RWPE2 (cell line): ENCODE measurements around the gene SLC35F3.

Source experiments
- ATAC-seq: fragments of 200-7000 bp; cut with Tn5 transposase; 3 replicates; pipeline ENCODE4 v1.9.1; 2021; ENCODE audit warnings: low read depth
- DNase-seq: peaks from one replicate; pipeline ENCODE4 v3.0.0-alpha.2; 2020; ENCODE audit warnings: low spot score
- H3K27ac ChIP-seq: fragments of 450-650 bp; 2 replicates; pipeline ENCODE4 v1.5.1; 2017; ENCODE audit warnings: mild to moderate bottlenecking; ENCODE audit not compliant: poor library complexity, severe bottlenecking
- H3K27me3 ChIP-seq: fragments of 250-450 bp; sonication (Bioruptor Pico); 2 replicates; pipeline ENCODE4 v1.5.1; 2021; ENCODE audit warnings: mild to moderate bottlenecking, moderate library complexity; ENCODE audit not compliant: insufficient read depth, poor library complexity, severe bottlenecking
- H3K36me3 ChIP-seq: fragments of 250-450 bp; sonication (Bioruptor Pico); 2 replicates; pipeline ENCODE4 v1.5.1; 2020; ENCODE audit warnings: low read depth, mild to moderate bottlenecking, moderate library complexity
- H3K4me1 ChIP-seq: fragments of 250-450 bp; sonication (Bioruptor Pico); 2 replicates; pipeline ENCODE4 v1.5.1; 2021; ENCODE audit warnings: mild to moderate bottlenecking, moderate library complexity; ENCODE audit not compliant: insufficient read depth, poor library complexity, severe bottlenecking
- H3K4me3 ChIP-seq: fragments of 250-450 bp; sonication (Bioruptor Pico); 2 replicates; pipeline ENCODE4 v1.5.1; 2021; ENCODE audit warnings: mild to moderate bottlenecking, moderate library complexity; ENCODE audit not compliant: severe bottlenecking
- H3K9me3 ChIP-seq: fragments of 250-450 bp; sonication (Bioruptor Pico); 2 replicates; pipeline ENCODE4 v1.5.1; 2021; ENCODE audit warnings: mild to moderate bottlenecking, moderate library complexity; ENCODE audit not compliant: severe bottlenecking
- TF ChIP-seq, protein P1 (sequence below): fragments of 450-650 bp; IDR thresholded peaks from one replicate; pipeline ENCODE4 v1.5.1; 2017; ENCODE audit warnings: mild to moderate bottlenecking, moderate library complexity; ENCODE audit not compliant: poor library complexity, severe bottlenecking

Gene SLC35F3

DNA sequence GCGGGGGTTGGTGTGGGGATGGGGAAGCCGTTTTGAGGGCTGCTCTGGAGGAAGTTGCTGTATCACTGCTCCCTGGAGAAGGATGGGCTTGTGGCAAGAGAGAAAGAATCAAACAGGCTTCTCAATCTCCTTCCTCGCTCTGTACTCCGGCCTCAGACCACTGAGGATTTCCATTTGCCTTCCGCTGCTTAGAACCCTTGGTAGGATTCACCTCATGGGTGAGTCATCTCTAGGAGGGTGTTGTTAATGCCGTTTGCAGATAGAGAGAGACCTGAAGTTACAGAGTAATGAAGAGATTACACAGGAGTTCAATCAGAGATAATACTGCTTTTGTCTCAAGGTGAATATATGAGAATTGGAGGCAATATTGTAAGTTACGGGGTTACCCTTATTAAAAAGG, 15.3 kb downstream of the SLC35F3 start:
- Histone ChIP-seq H3K9me3 (no peaks in the 10 kb centered on the region), H3K36me3 (no peaks in the 10 kb centered on the region), H3K4me1 (peaks cover 15% of the 10 kb centered on the region), H3K4me3 (no peak overlapping the region), H3K27ac (no peak overlapping the region), H3K27me3 (no peaks in the 10 kb centered on the region)
- DNase-seq (no peak), ATAC-seq (no peak)
- TF ChIP-seq, protein P1, sequence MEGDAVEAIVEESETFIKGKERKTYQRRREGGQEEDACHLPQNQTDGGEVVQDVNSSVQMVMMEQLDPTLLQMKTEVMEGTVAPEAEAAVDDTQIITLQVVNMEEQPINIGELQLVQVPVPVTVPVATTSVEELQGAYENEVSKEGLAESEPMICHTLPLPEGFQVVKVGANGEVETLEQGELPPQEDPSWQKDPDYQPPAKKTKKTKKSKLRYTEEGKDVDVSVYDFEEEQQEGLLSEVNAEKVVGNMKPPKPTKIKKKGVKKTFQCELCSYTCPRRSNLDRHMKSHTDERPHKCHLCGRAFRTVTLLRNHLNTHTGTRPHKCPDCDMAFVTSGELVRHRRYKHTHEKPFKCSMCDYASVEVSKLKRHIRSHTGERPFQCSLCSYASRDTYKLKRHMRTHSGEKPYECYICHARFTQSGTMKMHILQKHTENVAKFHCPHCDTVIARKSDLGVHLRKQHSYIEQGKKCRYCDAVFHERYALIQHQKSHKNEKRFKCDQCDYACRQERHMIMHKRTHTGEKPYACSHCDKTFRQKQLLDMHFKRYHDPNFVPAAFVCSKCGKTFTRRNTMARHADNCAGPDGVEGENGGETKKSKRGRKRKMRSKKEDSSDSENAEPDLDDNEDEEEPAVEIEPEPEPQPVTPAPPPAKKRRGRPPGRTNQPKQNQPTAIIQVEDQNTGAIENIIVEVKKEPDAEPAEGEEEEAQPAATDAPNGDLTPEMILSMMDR, result no peak

DNA sequence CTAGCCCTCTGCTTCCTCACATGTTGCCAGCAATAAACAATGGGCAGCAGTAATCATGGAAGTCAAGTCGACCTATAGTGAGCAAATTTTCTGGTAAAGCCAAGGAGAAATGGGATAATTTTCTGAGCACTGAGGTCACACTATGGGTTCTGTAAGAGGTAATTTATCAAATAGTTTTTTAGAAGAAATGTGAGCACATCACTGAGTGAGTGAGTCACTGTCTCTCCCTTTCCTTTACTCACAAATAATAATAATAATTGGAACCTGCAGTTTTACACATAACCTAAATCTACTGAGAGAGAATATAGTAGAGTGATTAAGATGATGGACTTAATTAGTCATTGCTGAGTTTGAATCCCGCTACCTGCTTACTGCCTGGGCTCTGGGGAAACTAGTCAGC, 23.6 kb downstream of the SLC35F3 start:
- H3K27ac ChIP-seq, result no peak overlapping the region
- no peak for DNase-seq
- TF ChIP-seq, protein P1, result no peak
- no peak overlapping the region for H3K4me3 ChIP-seq
- H3K27me3 ChIP-seq, result no peaks in the 10 kb centered on the region
- no peak for ATAC-seq
- no peaks in the 10 kb centered on the region for H3K9me3 ChIP-seq
- H3K4me1 ChIP-seq, result no peaks in the 10 kb centered on the region
- H3K36me3 ChIP-seq, result no peaks in the 10 kb centered on the region

GRCh38 chr1:233933339-233933738, 28.9 kb downstream of the SLC35F3 start:
- no peak overlapping the region for H3K4me3 ChIP-seq
- no peak for DNase-seq
- H3K36me3 ChIP-seq, result no peaks in the 10 kb centered on the region
- no peaks in the 10 kb centered on the region for H3K9me3 ChIP-seq
- no peaks in the 10 kb centered on the region for H3K4me1 ChIP-seq
- no peaks in the 10 kb centered on the region for H3K27me3 ChIP-seq
- no peak for ATAC-seq
- no peak overlapping the region for H3K27ac ChIP-seq
- TF ChIP-seq, protein P1, result no peak

- H3K27me3 ChIP-seq, result no peaks in the 10 kb centered on the region
- no peak overlapping the region for H3K4me3 ChIP-seq
- DNase-seq (no peak), ATAC-seq (no peak)
- TF ChIP-seq, protein P1, result no peak
- no peaks in the 10 kb centered on the region for H3K9me3 ChIP-seq
- no peaks in the 10 kb centered on the region for H3K4me1 ChIP-seq
- H3K27ac ChIP-seq, result no peak overlapping the region
- H3K36me3 ChIP-seq, result no peaks in the 10 kb centered on the region
Observed at GRCh38 chr1:233935297-233935868, 30.9 kb downstream of the SLC35F3 start.

DNA sequence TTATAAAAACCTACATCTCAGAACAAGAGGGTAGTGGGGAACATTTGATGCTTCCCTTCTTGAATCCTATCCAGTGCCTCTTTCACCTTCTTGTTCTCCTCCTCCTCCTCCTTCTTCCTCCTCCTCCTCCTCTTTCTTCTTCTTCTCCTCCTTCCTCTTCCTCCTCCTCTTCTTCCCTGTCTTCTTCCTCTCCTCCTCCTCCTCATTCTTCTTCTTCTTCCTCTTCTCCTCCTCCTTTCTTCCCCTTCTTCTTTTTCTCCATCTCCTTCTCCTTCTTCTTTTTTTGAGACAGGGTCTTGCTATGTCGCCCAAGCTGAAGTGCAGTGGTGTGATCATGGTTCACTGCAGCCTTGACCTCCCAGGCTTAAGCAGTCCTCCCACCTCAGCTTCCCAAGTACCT, 31.9 kb downstream of the SLC35F3 start:
- no peak overlapping the region for H3K4me3 ChIP-seq
- no peak for ATAC-seq
- DNase-seq, result no peak

More for the DNA sequence above, 31.9 kb downstream of the SLC35F3 start:
- Histone ChIP-seq H3K27ac (no peak overlapping the region), H3K4me1 (no peaks in the 10 kb centered on the region), H3K27me3 (no peaks in the 10 kb centered on the region), H3K36me3 (no peaks in the 10 kb centered on the region), H3K9me3 (no peaks in the 10 kb centered on the region)
- TF ChIP-seq, protein P1, result no peak
